IPS DF 6.9 (cell line): ENCODE measurements around the gene INCA1.
"Not testable (repeated sequence)": the region's sequence is repeated elsewhere in the genome, so short reads cannot be mapped to it uniquely, and the experiment has no call there.

Source experiments
- DNase-seq: peaks from one replicate; pipeline ENCODE4 v3.0.0-alpha.2; 2013; ENCODE audit warnings: low read depth, low spot score
- H3K27ac ChIP-seq: one replicate; pipeline ENCODE4 v1.5.1; 2013; ENCODE audit warnings: low read length, control low read depth
- H3K27me3 ChIP-seq: 2 replicates; pipeline ENCODE4 v1.6.1; 2013; ENCODE audit warnings: mild to moderate bottlenecking, low read length; ENCODE audit not compliant: control insufficient read depth, insufficient read depth
- H3K36me3 ChIP-seq: 2 replicates; pipeline ENCODE4 v1.6.1; 2013; ENCODE audit warnings: low read length; ENCODE audit not compliant: control insufficient read depth, insufficient read depth
- H3K4me1 ChIP-seq: 2 replicates; pipeline ENCODE4 v1.6.1; 2013; ENCODE audit warnings: low read length; ENCODE audit not compliant: control insufficient read depth, insufficient read depth
- H3K4me3 ChIP-seq: 2 replicates; pipeline ENCODE4 v1.5.1; 2013; ENCODE audit warnings: mild to moderate bottlenecking, low read length
- H3K9me3 ChIP-seq: 2 replicates; pipeline ENCODE4 v1.6.1; 2013; ENCODE audit warnings: low read length, inconsistent platforms; ENCODE audit not compliant: control insufficient read depth, insufficient read depth
- WGBS: extraction: QIAGEN DNeasy Blood & Tissue Kit; methylation state at CpG from one replicate; pipeline ENCODE4 v1.1.7; 2013; ENCODE audit warnings: mixed read lengths, missing lambda C conversion rate; ENCODE audit not compliant: insufficient read length, insufficient coverage; 5-methylcytosine and 5-hydroxymethylcytosine counted together

Gene INCA1

GRCh38 chr17:5031365-5032082 lies 34.2 kb upstream of the INCA1 start:
- H3K27ac ChIP-seq: no peak overlapping the region
- H3K4me1 ChIP-seq: no peaks in the 10 kb centered on the region
- peak; percentile 57 for DNase-seq
- H3K4me3 ChIP-seq: peak overlapping the region; percentile 20; the same call in 1 of the 2 replicates
- H3K27me3 ChIP-seq: no peaks in the 10 kb centered on the region
- no peaks in the 10 kb centered on the region for H3K9me3 ChIP-seq
- no CpG with 5 or more reads among the region's 48 CpGs for WGBS
- no peaks in the 10 kb centered on the region for H3K36me3 ChIP-seq

GRCh38 chr17:5030168-5030567 lies 32.8 kb upstream of the INCA1 start:
- H3K4me1 ChIP-seq, H3K27me3 ChIP-seq, H3K4me3 ChIP-seq, H3K9me3 ChIP-seq, DNase-seq, H3K27ac ChIP-seq, H3K36me3 ChIP-seq: not testable (repeated sequence)
- no CpG with 5 or more reads among the region's 2 CpGs for WGBS

- H3K9me3 ChIP-seq: no peaks in the 10 kb centered on the region
- no peak overlapping the region for H3K4me3 ChIP-seq
- no peaks in the 10 kb centered on the region for H3K4me1 ChIP-seq
- peaks cover 2% of the 10 kb centered on the region for H3K36me3 ChIP-seq
- H3K27me3 ChIP-seq: no peaks in the 10 kb centered on the region
- no CpG with 5 or more reads among the region's 5 CpGs for WGBS
- no peak for DNase-seq
- no peak overlapping the region for H3K27ac ChIP-seq
These were observed 30.6 kb upstream of the INCA1 start for GRCh38 chr17:5027916-5028315.

GRCh38 chr17:5027299-5027698 lies 30.0 kb upstream of the INCA1 start:
- no peaks in the 10 kb centered on the region for H3K4me1 ChIP-seq
- H3K4me3 ChIP-seq: no peak overlapping the region
- no peak for DNase-seq
- no CpG with 5 or more reads among the region's 6 CpGs for WGBS
- H3K9me3 ChIP-seq: no peaks in the 10 kb centered on the region
- no peaks in the 10 kb centered on the region for H3K27me3 ChIP-seq
- H3K36me3 ChIP-seq: peaks cover 6% of the 10 kb centered on the region
- no peak overlapping the region for H3K27ac ChIP-seq

- Histone ChIP-seq H3K36me3 (peaks cover 22% of the 10 kb centered on the region), H3K27me3 (no peaks in the 10 kb centered on the region), H3K9me3 (no peaks in the 10 kb centered on the region), H3K27ac (no peak overlapping the region), H3K4me1 (no peaks in the 10 kb centered on the region), H3K4me3 (no peak overlapping the region)
- no CpG with 5 or more reads among the region's 4 CpGs for WGBS
- no peak for DNase-seq
These were observed 27.3 kb upstream of the INCA1 start for GRCh38 chr17:5024604-5025003.

GRCh38 chr17:5023588-5024147 lies 26.3 kb upstream of the INCA1 start:
- no peak for DNase-seq
- peaks cover 24% of the 10 kb centered on the region for H3K36me3 ChIP-seq
- no peaks in the 10 kb centered on the region for H3K9me3 ChIP-seq
- no CpG with 5 or more reads among the region's 29 CpGs for WGBS
- no peaks in the 10 kb centered on the region for H3K27me3 ChIP-seq
- H3K4me3 ChIP-seq: no peak overlapping the region
- H3K4me1 ChIP-seq: no peaks in the 10 kb centered on the region
- H3K27ac ChIP-seq: no peak overlapping the region

- no peaks in the 10 kb centered on the region for H3K9me3 ChIP-seq
- no peaks in the 10 kb centered on the region for H3K4me1 ChIP-seq
- no CpG with 5 or more reads among the region's 30 CpGs for WGBS
- H3K27me3 ChIP-seq: no peaks in the 10 kb centered on the region
- DNase-seq: no peak
- H3K27ac ChIP-seq: no peak overlapping the region
- H3K4me3 ChIP-seq: no peak overlapping the region
- peaks cover 28% of the 10 kb centered on the region for H3K36me3 ChIP-seq
These were observed 24.9 kb upstream of the INCA1 start for GRCh38 chr17:5022171-5022711.

GRCh38 chr17:5020502-5021023 lies 23.2 kb upstream of the INCA1 start:
- no peak overlapping the region for H3K4me3 ChIP-seq
- peaks cover 28% of the 10 kb centered on the region for H3K36me3 ChIP-seq
- DNase-seq: no peak
- no peaks in the 10 kb centered on the region for H3K9me3 ChIP-seq
- H3K27me3 ChIP-seq: no peaks in the 10 kb centered on the region
- H3K4me1 ChIP-seq: no peaks in the 10 kb centered on the region
- no CpG with 5 or more reads among the region's 20 CpGs for WGBS
- H3K27ac ChIP-seq: no peak overlapping the region

- no peak overlapping the region for H3K4me3 ChIP-seq
- peaks cover 33% of the 10 kb centered on the region for H3K36me3 ChIP-seq
- no peaks in the 10 kb centered on the region for H3K9me3 ChIP-seq
- H3K27me3 ChIP-seq: no peaks in the 10 kb centered on the region
- H3K4me1 ChIP-seq: no peaks in the 10 kb centered on the region
- DNase-seq: no peak
- no peak overlapping the region for H3K27ac ChIP-seq
- no CpG with 5 or more reads among the region's 1 CpG for WGBS
These were observed 22.2 kb upstream of the INCA1 start for GRCh38 chr17:5019475-5019956.

GRCh38 chr17:5014357-5014756 lies 17.0 kb upstream of the INCA1 start:
- Histone ChIP-seq H3K4me3 (no peak overlapping the region), H3K4me1 (no peaks in the 10 kb centered on the region), H3K36me3 (peaks cover 30% of the 10 kb centered on the region), H3K27ac (no peak overlapping the region), H3K9me3 (no peaks in the 10 kb centered on the region), H3K27me3 (no peaks in the 10 kb centered on the region)
- no peak for DNase-seq
- no CpG with 5 or more reads among the region's 4 CpGs for WGBS
